ENCODE measurements around the gene CTNNA2. TPM values are rescaled to one million over a fixed set of nuclear protein-coding genes. Genes with fewer than 3 reads are reported as not detected.
A peak's percentile ranks its signal among the peaks of the same experiment; 100 is the strongest.

CTNNA2 gene
- total RNA-seq, 1 donor from 2014 or later, result not detected

- ATAC-seq, result no peak
These were observed 347.6 kb downstream of the CTNNA2 start for GRCh38 chr2:79860228-79861058.

GRCh38 chr2:79861059-79861374 is 348.2 kb downstream of the CTNNA2 start:
- ATAC-seq, result no peak

- ATAC-seq, result no peak
These were observed 349.9 kb downstream of the CTNNA2 start for GRCh38 chr2:79862756-79863155.

- no peak for ATAC-seq
These were observed 359.8 kb downstream of the CTNNA2 start for GRCh38 chr2:79872656-79873055.

GRCh38 chr2:79874015-79874414 is 361.2 kb downstream of the CTNNA2 start:
- no peak for ATAC-seq

- ATAC-seq, result no peak
These were observed 363.6 kb downstream of the CTNNA2 start for GRCh38 chr2:79876430-79876829.

- ATAC-seq, result no peak
These were observed 369.7 kb downstream of the CTNNA2 start for GRCh38 chr2:79882548-79882947.

- ATAC-seq, result peak; percentile 41
These were observed 375.0 kb downstream of the CTNNA2 start for GRCh38 chr2:79887747-79888374.

GRCh38 chr2:79892123-79892522 is 379.3 kb downstream of the CTNNA2 start:
- ATAC-seq, result no peak

GRCh38 chr2:79899196-79899595 is 386.3 kb downstream of the CTNNA2 start:
- ATAC-seq, result no peak

- no peak for ATAC-seq
These were observed 388.3 kb downstream of the CTNNA2 start for GRCh38 chr2:79901161-79901560.

- no peak for ATAC-seq
These were observed 390.6 kb downstream of the CTNNA2 start for GRCh38 chr2:79903222-79904000.

GRCh38 chr2:79906139-79906890 is 393.5 kb downstream of the CTNNA2 start:
- ATAC-seq, result no peak

GRCh38 chr2:79909521-79909920 is 396.7 kb downstream of the CTNNA2 start:
- no peak for ATAC-seq

- no peak for ATAC-seq
These were observed 397.8 kb downstream of the CTNNA2 start for GRCh38 chr2:79910643-79911042.

- ATAC-seq, result no peak
These were observed 402.6 kb downstream of the CTNNA2 start for GRCh38 chr2:79915455-79915854.

GRCh38 chr2:79916285-79916684 is 403.4 kb downstream of the CTNNA2 start:
- no peak for ATAC-seq

GRCh38 chr2:79920512-79921076 is 407.7 kb downstream of the CTNNA2 start:
- ATAC-seq, result no peak

GRCh38 chr2:79929624-79930023 is 416.8 kb downstream of the CTNNA2 start:
- ATAC-seq, result no peak

- no peak for ATAC-seq
These were observed 422.3 kb downstream of the CTNNA2 start for GRCh38 chr2:79935046-79935732.

- peak; percentile 53 for ATAC-seq
These were observed 423.2 kb downstream of the CTNNA2 start for GRCh38 chr2:79935771-79936657.
